Coronary artery (tissue), 2 donors: ENCODE data around the gene FAM3D.

Experiments used
- DNase-seq: peaks from one replicate; pipeline ENCODE4 v3.0.0-alpha.2; 2017; ENCODE audit warnings: low spot score
- H3K27ac ChIP-seq, 2 donors: fragments of 200-600 bp; sonication (generic); one replicate each; pipeline ENCODE4 v1.5.1; 2016 to 2019
- H3K4me3 ChIP-seq: fragments of 200-600 bp; sonication (generic); 2 replicates; pipeline ENCODE4 v1.5.1; 2016; ENCODE audit warnings: mild to moderate bottlenecking, moderate library complexity
- TF ChIP-seq, protein P1 (sequence below): fragments of 200-600 bp; sonication (generic); IDR thresholded peaks from one replicate; pipeline ENCODE4 v1.5.1; 2019; ENCODE audit warnings: antibody characterized with exemption

FAM3D gene

DNA sequence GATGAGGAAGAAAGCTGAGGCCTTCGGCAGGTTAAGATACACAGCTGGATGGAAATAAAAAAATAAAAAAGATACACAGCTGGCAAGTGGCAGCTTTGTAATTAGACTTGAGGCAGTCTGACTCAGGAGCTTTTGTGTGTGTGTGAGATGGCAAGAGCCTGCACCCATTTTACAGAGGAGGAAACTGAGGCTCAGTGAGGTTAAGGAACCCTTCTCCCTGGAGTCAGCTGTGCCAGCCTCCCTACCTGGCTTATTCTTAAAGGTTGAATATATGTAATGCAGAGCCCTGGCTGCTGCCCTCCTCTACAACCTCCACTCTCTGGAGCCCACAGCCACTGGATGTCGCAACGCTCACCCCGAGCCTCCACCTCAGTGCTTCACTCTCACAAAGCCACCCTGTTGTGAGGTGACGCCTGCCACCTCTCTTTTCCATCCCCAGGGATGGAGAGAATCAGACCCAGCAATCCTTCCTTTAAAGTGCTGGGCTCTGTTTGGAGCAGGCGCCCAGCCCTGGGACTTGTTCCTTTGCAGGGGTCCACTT is 68.7 kb downstream of the FAM3D start:
- H3K4me3 ChIP-seq, result no peak overlapping the region
- H3K27ac ChIP-seq, result no peak overlapping the region
- TF ChIP-seq, protein P1, sequence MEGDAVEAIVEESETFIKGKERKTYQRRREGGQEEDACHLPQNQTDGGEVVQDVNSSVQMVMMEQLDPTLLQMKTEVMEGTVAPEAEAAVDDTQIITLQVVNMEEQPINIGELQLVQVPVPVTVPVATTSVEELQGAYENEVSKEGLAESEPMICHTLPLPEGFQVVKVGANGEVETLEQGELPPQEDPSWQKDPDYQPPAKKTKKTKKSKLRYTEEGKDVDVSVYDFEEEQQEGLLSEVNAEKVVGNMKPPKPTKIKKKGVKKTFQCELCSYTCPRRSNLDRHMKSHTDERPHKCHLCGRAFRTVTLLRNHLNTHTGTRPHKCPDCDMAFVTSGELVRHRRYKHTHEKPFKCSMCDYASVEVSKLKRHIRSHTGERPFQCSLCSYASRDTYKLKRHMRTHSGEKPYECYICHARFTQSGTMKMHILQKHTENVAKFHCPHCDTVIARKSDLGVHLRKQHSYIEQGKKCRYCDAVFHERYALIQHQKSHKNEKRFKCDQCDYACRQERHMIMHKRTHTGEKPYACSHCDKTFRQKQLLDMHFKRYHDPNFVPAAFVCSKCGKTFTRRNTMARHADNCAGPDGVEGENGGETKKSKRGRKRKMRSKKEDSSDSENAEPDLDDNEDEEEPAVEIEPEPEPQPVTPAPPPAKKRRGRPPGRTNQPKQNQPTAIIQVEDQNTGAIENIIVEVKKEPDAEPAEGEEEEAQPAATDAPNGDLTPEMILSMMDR, result no peak
- DNase-seq, result no peak

DNA sequence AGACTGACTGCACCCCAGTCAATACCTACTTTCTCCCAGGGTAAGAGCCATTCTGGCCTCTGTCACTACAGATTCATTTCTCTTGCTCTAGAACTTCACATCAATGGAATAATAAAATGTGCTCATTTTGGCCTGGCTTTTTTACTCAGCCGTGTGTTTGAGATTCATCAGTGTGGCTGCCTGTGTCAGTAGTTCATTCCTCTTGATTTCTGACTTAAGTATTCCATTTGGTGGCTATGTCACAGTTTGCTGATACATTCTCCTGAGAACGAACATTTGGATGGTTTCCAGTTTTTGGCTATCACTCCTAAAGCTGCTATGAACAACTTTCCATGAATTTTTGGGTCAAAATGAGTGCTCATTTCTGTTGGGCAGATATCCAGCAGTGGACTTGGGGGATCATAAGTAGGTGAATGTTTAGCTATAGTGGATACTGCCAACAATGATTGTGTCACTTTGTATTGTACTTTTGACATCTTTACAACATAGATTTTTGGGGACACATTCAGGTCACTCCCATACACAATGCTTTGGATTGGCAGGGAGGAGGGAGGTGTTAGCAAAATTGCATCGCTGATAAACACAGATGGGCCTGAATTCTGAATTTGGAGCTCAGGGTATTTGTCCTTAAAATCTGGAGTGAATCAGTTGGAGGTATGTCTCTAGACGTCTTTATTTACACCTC is 69.6 kb downstream of the FAM3D start:
- no peak overlapping the region for H3K27ac ChIP-seq
- DNase-seq, result no peak
- TF ChIP-seq, protein P1, result no peak
- H3K4me3 ChIP-seq, result no peak overlapping the region

DNA sequence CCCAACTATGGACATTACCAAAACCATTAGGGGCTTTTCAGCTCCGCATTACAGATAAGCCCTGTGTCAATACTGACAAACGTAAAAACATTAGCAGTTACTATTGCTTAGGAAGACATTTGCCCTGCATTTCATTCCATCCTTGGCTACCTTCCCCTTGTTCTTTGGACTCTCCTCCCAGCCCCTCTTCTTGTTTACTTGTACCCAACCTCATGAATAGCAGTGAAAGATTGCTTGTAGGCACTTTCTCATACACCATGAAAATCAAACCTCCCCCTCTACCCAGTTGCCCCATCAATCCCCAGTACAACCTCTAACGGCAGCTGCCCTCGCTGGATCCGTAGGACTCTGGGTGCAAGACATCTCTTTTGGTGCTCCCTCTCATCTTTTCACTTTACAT is 72.5 kb downstream of the FAM3D start:
- DNase-seq, result no peak
- TF ChIP-seq, protein P1, result no peak
- H3K4me3 ChIP-seq, result no peak overlapping the region
- no peak overlapping the region for H3K27ac ChIP-seq

DNA sequence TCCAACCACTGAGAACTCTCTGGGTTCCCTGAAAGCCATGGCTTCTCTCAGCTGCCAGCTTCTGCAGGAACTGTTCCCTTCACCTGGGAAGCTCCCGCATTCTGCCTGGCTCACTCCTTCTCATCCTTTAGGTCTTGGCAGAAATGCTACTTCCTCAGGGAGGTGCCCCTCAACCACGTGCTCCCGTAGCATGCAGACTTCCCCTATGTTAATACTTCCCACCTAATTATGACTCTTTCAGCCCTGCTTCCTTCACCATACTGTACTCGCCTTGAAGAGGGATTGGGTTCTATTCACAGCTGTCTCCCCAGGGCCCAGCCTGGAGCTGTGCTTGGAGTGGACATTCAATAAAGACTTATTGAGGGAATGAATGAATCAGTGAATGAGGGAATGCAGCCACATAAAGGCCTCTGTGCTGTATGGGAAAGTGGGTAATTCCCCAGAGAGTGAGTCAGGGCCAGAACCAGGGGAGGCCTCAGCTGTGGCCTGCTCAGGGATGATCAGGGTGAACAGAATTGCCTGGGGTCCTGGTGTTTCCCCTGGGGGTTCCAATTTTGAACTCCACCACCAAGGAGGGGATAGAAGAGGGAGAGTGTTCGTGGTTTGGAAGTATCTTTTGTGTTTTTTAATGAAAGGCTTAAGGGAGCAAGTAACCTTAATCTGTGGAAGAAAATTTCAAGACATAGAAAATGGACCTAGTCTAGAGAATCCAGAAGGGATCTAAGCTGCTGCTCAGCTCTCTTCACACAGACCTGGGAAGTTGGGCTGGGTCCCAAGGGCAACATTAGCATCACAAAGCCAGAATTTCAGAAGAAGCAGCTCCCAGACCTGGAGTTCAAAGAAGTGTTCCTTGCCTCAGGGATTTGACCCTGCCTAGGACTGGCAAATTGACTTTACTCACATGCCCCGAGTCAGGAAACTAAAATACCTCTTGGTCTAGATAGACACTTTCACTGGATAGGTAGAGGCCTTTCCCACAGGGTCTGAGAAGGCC is 74.8 kb downstream of the FAM3D start:
- no peak for DNase-seq
- Histone ChIP-seq H3K27ac (no peak overlapping the region), H3K4me3 (no peak overlapping the region)
- TF ChIP-seq, protein P1, result no peak

DNA sequence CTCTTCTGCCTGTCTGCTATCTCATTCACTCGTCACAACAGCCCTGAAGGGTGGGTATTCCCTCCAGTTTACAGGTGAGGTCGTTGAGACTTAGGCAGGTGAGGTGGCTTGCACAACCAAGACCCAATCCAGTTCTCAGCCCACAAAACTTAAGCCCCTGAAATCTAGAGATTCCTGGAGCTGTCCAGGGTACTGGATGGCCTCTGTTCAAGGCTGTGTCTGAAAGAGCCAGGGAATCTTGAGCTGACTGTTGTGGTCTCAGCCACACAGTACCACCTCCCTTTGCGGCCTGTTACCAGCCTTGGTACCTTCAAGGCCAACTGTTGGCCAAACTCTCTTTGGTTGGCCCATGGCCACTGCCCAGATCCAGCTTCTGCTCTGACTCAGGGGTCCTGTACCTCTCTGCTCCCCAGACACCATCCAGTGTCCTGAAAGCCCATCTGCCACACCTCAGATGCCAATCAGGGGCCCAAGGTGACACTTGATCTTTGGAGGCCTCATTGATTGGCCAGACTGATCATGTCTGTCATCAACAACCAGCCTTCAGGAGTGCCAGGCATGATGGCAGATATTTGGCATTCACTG is 78.5 kb downstream of the FAM3D start:
- Histone ChIP-seq H3K4me3 (no peak overlapping the region), H3K27ac (no peak overlapping the region)
- TF ChIP-seq, protein P1, result no peak
- no peak for DNase-seq

GRCh38 chr3:58586776-58587192 is 79.8 kb downstream of the FAM3D start:
- peak overlapping the region; percentile 48 for H3K4me3 ChIP-seq

More at GRCh38 chr3:58586776-58587192, 79.8 kb downstream of the FAM3D start:
- no peak overlapping the region for H3K27ac ChIP-seq
- DNase-seq, result no peak
- TF ChIP-seq, protein P1, result no peak
